ENCODE data around the gene KRTAP12-2.

The KRTAP12-2 gene

DNA sequence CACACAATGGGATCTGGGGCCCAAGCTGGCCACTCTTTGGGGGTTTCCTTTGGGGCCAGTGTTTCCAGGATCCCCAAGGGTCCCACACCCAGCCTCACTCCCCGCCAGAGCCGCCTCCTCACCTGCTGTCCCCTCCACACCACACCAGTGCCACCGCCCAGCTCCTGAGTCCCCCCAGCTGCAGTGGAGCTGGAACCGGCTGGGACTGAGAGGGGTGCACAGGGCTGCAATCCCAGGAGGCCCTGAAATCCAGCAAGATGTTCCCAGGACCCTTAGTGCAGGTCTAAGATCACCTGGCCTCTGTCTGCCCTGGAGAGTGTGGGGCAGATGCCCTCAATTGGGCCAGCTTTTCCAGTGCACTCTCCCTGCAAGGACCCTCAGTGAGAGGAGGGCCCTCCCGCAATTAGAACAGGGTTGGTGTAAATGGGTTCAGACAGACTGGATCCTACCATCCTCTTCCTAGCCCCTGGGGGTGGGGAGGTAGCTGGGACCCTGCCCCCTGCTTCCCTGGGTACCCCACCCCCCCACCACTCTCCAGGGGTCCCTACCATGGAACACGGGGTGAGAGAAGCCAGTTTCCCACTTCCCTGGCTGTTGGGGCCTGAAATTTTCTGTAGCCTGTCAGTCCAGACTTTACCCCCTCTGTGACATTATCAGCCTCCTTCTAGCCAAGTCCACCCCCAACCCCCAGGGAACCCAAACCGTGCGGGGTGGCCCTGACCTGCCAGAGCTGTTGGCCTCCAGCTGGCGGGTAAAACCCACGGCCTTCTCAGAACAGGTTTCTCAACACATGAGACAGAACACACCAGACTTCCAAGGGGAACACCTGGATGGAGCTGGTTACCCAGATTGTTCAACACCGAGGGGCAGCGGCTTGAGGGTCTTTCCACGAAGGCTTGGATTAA lies 37.3 kb upstream of the KRTAP12-2 start:
- peaks cover 15 to 21% of the 10 kb centered on the region in 2 donors for H3K4me1 ChIP-seq (ENCODE audit: control insufficient read depth in 2 of 2, insufficient read depth in 1 of 2, low read depth in 1 of 2, low read length in 2 of 2)
- no peak overlapping the region for H3K4me3 ChIP-seq (ENCODE audit: low read length in 2 of 2)
- peaks cover 3% of the 10 kb centered on the region for H3K79me1 ChIP-seq (ENCODE audit: low read depth, low read length)
- H3K9me3 ChIP-seq (replicated peaks in 1 of 2; ENCODE audit: control insufficient read depth in 2 of 2, insufficient read depth in 1 of 2, low read depth in 1 of 2, low read length in 2 of 2): peaks cover 0 to 6% of the 10 kb centered on the region in 2 donors
- peak overlapping the region; percentile 8 for H2AK5ac ChIP-seq (ENCODE audit: low read depth, low read length)
- no peak overlapping the region for H3K9ac ChIP-seq (ENCODE audit: low read depth, low read length, poor library complexity)
- H3K4me2 ChIP-seq (ENCODE audit: insufficient read depth, low read length, poor library complexity, severe bottlenecking): no peak overlapping the region
- no peak overlapping the region for H2BK15ac ChIP-seq (ENCODE audit: low read length)
- H3K14ac ChIP-seq (ENCODE audit: low read length): no peak overlapping the region
- peaks cover 28 to 85% (median 45%) of the 10 kb centered on the region in 3 experiments for H3K27me3 ChIP-seq (ENCODE audit: control insufficient read depth in 3 of 3, insufficient read depth in 3 of 3, low read depth in 1 of 3, low read length in 3 of 3)
- no peak overlapping the region for H4K91ac ChIP-seq (ENCODE audit: low read depth, low read length, poor library complexity)
- no peak overlapping the region for H3K27ac ChIP-seq (replicated peaks; ENCODE audit: low read length)
- peak overlapping the region; percentile 65 for H3K23ac ChIP-seq (ENCODE audit: low read depth, low read length, poor library complexity)
- H2BK120ac ChIP-seq (ENCODE audit: low read depth, low read length): peak overlapping the region; percentile 91
- no CpG with 5 or more reads among the region's 13 CpGs for WGBS, 2 donors (ENCODE audit: extremely low coverage in 2 of 2, insufficient read length in 2 of 2, insufficient replicate concordance in 1 of 2)
- H3K18ac ChIP-seq (ENCODE audit: low read length): peak overlapping the region; percentile 13
- H4K8ac ChIP-seq (ENCODE audit: low read depth, low read length): no peak overlapping the region
- H2BK12ac ChIP-seq (ENCODE audit: low read length): no peak overlapping the region
- no peak overlapping the region for H2AFZ ChIP-seq (ENCODE audit: low read length)
- H3K4ac ChIP-seq (ENCODE audit: low read length): no peak overlapping the region
- no peak for DNase-seq (ENCODE audit: low spot score)
- no peaks in the 10 kb centered on the region for H3K36me3 ChIP-seq (replicated peaks in 1 of 2; ENCODE audit: control insufficient read depth in 2 of 2, insufficient read depth in 2 of 2, low read length in 2 of 2)
- peak overlapping the region; percentile 5 for H2BK5ac ChIP-seq (ENCODE audit: low read length)

DNA sequence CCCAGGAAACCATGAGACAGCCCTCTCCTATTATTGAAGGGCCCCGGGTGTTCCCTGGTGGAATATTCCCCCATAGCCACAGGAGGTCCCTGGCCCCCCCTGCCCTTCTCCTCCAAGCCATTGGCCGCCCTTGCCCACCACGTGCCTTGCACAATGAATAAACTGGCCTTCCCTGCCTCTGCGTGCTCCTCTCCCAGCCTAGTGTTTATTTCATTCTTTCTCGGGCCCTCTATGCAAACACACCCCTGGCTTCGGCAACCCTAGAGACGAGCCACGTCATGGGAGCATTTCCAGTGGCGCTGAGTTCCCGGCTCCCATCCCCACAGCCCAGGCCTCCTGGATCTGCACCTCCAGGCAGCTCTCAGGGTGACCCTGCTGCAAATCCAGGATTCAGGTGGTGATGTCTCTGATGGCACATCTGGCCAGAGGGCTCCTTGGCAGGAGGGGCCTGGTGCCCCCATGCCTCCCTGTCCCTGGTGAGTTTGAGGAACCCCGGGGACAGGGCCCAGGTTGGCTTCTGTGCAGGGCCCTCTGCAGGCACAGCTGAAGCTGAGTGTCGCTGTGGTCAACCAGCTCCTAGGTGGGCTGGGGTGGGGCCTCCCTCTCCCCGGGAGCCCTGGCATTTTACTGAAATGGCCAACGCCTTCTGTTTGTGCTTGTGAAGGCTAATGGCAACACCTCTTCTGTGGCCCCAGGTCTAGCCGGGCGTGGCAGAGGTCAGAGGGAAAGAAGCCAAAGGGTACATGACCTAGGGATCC lies 36.4 kb upstream of the KRTAP12-2 start:
- H3K4ac ChIP-seq (ENCODE audit: low read length): no peak overlapping the region
- peak overlapping the region; percentile 91 for H2BK120ac ChIP-seq (ENCODE audit: low read depth, low read length)
- H3K79me1 ChIP-seq (ENCODE audit: low read depth, low read length): peaks cover 3% of the 10 kb centered on the region
- WGBS, 2 donors (ENCODE audit: extremely low coverage in 2 of 2, insufficient read length in 2 of 2, insufficient replicate concordance in 1 of 2): no CpG with 5 or more reads among the region's 16 CpGs
- H2AK5ac ChIP-seq (ENCODE audit: low read depth, low read length): peak overlapping the region; percentile 94
- no peak overlapping the region for H3K9ac ChIP-seq (ENCODE audit: low read depth, low read length, poor library complexity)
- DNase-seq (ENCODE audit: low spot score): no peak
- no peaks in the 10 kb centered on the region for H3K36me3 ChIP-seq (replicated peaks in 1 of 2; ENCODE audit: control insufficient read depth in 2 of 2, insufficient read depth in 2 of 2, low read length in 2 of 2)
- H2BK15ac ChIP-seq (ENCODE audit: low read length): peak overlapping the region; percentile 97
- H4K91ac ChIP-seq (ENCODE audit: low read depth, low read length, poor library complexity): no peak overlapping the region
- H3K9me3 ChIP-seq (replicated peaks in 1 of 2; ENCODE audit: control insufficient read depth in 2 of 2, insufficient read depth in 1 of 2, low read depth in 1 of 2, low read length in 2 of 2): peaks cover 0 to 6% of the 10 kb centered on the region in 2 donors
- no peak overlapping the region for H2AFZ ChIP-seq (ENCODE audit: low read length)
- H4K8ac ChIP-seq (ENCODE audit: low read depth, low read length): no peak overlapping the region
- peak overlapping the region; percentile 65 for H3K23ac ChIP-seq (ENCODE audit: low read depth, low read length, poor library complexity)
- H2BK5ac ChIP-seq (ENCODE audit: low read length): peak overlapping the region; percentile 5
- H3K4me2 ChIP-seq (ENCODE audit: insufficient read depth, low read length, poor library complexity, severe bottlenecking): no peak overlapping the region
- no peak overlapping the region for H2BK12ac ChIP-seq (ENCODE audit: low read length)
- H3K4me1 ChIP-seq (ENCODE audit: control insufficient read depth in 2 of 2, insufficient read depth in 1 of 2, low read depth in 1 of 2, low read length in 2 of 2): peaks cover 12 to 17% of the 10 kb centered on the region in 2 donors
- H3K27ac ChIP-seq (replicated peaks; ENCODE audit: low read length): no peak overlapping the region
- no peak overlapping the region for H3K4me3 ChIP-seq (ENCODE audit: low read length in 2 of 2)
- H3K27me3 ChIP-seq (ENCODE audit: control insufficient read depth in 3 of 3, insufficient read depth in 3 of 3, low read depth in 1 of 3, low read length in 3 of 3): peaks cover 20 to 81% (median 36%) of the 10 kb centered on the region in 3 experiments
- peak overlapping the region; percentile 89 for H3K18ac ChIP-seq (ENCODE audit: low read length)
- peak overlapping the region; percentile 84 for H3K14ac ChIP-seq (ENCODE audit: low read length)

DNA sequence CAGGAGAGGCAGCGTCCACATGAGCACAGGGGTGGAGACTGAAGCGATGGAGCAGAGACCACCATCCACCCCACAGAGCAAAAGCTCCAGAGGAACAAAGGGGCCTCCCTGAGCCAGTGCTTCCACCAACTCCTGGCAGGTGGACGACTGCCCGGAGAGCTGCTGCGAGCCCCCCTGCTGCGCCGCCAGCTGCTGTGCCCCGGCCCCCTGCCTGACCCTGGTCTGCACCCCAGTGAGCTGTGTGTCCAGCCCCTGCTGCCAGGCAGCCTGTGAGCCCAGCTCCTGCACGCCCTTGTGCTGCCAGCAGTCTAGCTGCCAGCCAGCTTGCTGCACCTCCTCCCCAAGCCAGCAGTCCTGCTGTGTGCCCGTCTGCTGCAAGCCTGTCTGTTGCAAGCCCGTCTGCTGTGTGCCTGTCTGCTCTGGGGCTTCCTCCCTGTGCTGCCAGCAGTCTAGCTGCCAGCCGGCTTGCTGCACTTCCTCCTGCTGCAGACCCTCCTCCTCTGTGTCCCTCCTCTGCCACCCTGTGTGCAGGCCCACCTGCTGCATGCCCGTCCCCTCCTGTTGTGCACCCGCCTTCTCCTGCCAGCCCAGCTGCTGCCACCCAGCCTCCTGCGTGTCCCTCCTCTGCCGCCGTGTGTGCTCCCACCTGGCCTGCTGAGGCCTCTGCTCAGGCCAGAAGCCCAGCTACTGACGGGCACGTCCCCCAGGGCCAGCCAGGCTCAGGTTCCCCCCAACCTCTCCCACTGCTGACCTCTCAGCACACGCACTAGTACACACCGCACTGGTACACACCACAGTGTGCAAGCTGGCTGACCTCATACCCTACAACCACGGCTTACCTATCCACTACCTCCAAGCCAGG lies 35.6 kb upstream of the KRTAP12-2 start:
- Histone ChIP-seq H3K79me1 (ENCODE audit: low read depth, low read length) (peaks cover 3% of the 10 kb centered on the region), H3K23ac (ENCODE audit: low read depth, low read length, poor library complexity) (peak overlapping the region; percentile 93), H2BK15ac (ENCODE audit: low read length) (peak overlapping the region; percentile 97), H2BK5ac (ENCODE audit: low read length) (peak overlapping the region; percentile 39), H3K27me3 (ENCODE audit: control insufficient read depth in 3 of 3, insufficient read depth in 3 of 3, low read depth in 1 of 3, low read length in 3 of 3) (peaks cover 15 to 75% (median 28%) of the 10 kb centered on the region in 3 experiments), H3K4me1 (ENCODE audit: control insufficient read depth in 2 of 2, insufficient read depth in 1 of 2, low read depth in 1 of 2, low read length in 2 of 2) (peaks cover 11 to 18% of the 10 kb centered on the region in 2 donors), H3K27ac (replicated peaks; ENCODE audit: low read length) (no peak overlapping the region), H2AK5ac (ENCODE audit: low read depth, low read length) (peak overlapping the region; percentile 94), H3K9ac (ENCODE audit: low read depth, low read length, poor library complexity) (peak overlapping the region; percentile 72), H3K14ac (ENCODE audit: low read length) (peak overlapping the region; percentile 84), H3K4ac (ENCODE audit: low read length) (peak overlapping the region; percentile 89), H3K18ac (ENCODE audit: low read length) (peak overlapping the region; percentile 89), H3K4me2 (ENCODE audit: insufficient read depth, low read length, poor library complexity, severe bottlenecking) (no peak overlapping the region), H3K9me3 (replicated peaks in 1 of 2; ENCODE audit: control insufficient read depth in 2 of 2, insufficient read depth in 1 of 2, low read depth in 1 of 2, low read length in 2 of 2) (peaks cover 0 to 6% of the 10 kb centered on the region in 2 donors), H3K4me3 (ENCODE audit: low read length in 2 of 2) (no peak overlapping the region), H4K91ac (ENCODE audit: low read depth, low read length, poor library complexity) (no peak overlapping the region), H4K8ac (ENCODE audit: low read depth, low read length) (peak overlapping the region; percentile 65), H2BK12ac (ENCODE audit: low read length) (peak overlapping the region; percentile 99), H3K36me3 (replicated peaks in 1 of 2; ENCODE audit: control insufficient read depth in 2 of 2, insufficient read depth in 2 of 2, low read length in 2 of 2) (no peaks in the 10 kb centered on the region), H2AFZ (ENCODE audit: low read length) (no peak overlapping the region), H2BK120ac (ENCODE audit: low read depth, low read length) (no peak overlapping the region)
- WGBS, 2 donors (ENCODE audit: extremely low coverage in 2 of 2, insufficient read length in 2 of 2, insufficient replicate concordance in 1 of 2): no CpG with 5 or more reads among the region's 22 CpGs
- no peak for DNase-seq (ENCODE audit: low spot score)
